Panc1 (cell line): ENCODE results near the gene ASTN2. TPM values are rescaled to one million over a fixed set of nuclear protein-coding genes. Genes with fewer than 3 reads are reported as not detected.

Experiments used
- ATAC-seq: fragments of 200-7000 bp; cut with Tn5 transposase; 2 replicates; pipeline ENCODE4 v1.9.1; 2020; ENCODE audit warnings: mild to moderate bottlenecking, moderate library complexity
- BruUV-seq: library from RNA; stranded (reverse); fragments of 400-500 nt; replicated peaks from 2 replicates; lab custom pipeline; 2021; lab: Mats Ljungman, UMichigan
- CTCF ChIA-PET: fragments of 300-600 bp; sonication (Branson Sonifier 250); formaldehyde crosslinking; loops from one replicate; lab custom pipeline; 2022; ENCODE audit warnings: antibody characterized with exemption; lab: Charles Lee
- POLR2A ChIA-PET: fragments of 300-600 bp; sonication (Branson Sonifier 250); formaldehyde crosslinking; loops from one replicate; lab custom pipeline; 2022; ENCODE audit warnings: antibody characterized with exemption; lab: Charles Lee
- DNase-seq: peaks from one replicate; pipeline ENCODE4 v3.0.0-alpha.2; 2010; ENCODE audit warnings: low read depth, low spot score
- H3K27ac ChIP-seq: 2 replicates; pipeline ENCODE4 v1.5.1; 2011; ENCODE audit warnings: mild to moderate bottlenecking, low read length, inconsistent platforms
- H3K27me3 ChIP-seq: fragments of 200-500 bp; sonication (Bioruptor generic); 2 replicates; pipeline ENCODE4 v1.6.0; 2014; ENCODE audit warnings: low read length, inconsistent platforms; ENCODE audit not compliant: control insufficient read depth, insufficient read depth
- H3K36me3 ChIP-seq: fragments of 200-500 bp; sonication (Bioruptor generic); 2 replicates; pipeline ENCODE4 v1.5.1; 2014; ENCODE audit warnings: inconsistent platforms, mild to moderate bottlenecking, low read length, moderate library complexity; ENCODE audit not compliant: control insufficient read depth, insufficient read depth
- H3K4me1 ChIP-seq: 2 replicates; pipeline ENCODE4 v1.5.1; 2011; ENCODE audit warnings: inconsistent platforms, mild to moderate bottlenecking, low read length, moderate library complexity; ENCODE audit not compliant: control insufficient read depth, insufficient read depth
- H3K4me3 ChIP-seq, 2 experiments: 2 replicates each; pipeline ENCODE4 v1.5.1; 2011 to 2012; ENCODE audit warnings: low read depth in 2 of 2, low read length in 2 of 2, mild to moderate bottlenecking in 2 of 2, inconsistent platforms in 1 of 2, moderate library complexity in 1 of 2
- H3K9me3 ChIP-seq: fragments of 200-500 bp; sonication (Bioruptor generic); 2 replicates; pipeline ENCODE4 v1.5.1; 2014; ENCODE audit warnings: low read depth, mild to moderate bottlenecking, inconsistent platforms, low read length, moderate library complexity; ENCODE audit not compliant: control insufficient read depth, insufficient read depth
- CTCF ChIP-seq: fragments of 450-650 bp; IDR thresholded peaks from 2 replicates; pipeline ENCODE4 v1.5.1; 2017; ENCODE audit warnings: mild to moderate bottlenecking
- POLR2AphosphoS5 ChIP-seq: IDR thresholded peaks from 2 replicates; pipeline ENCODE4 v1.6.1; 2012; ENCODE audit warnings: mild to moderate bottlenecking, low read depth, low read length, moderate library complexity
- SIN3A ChIP-seq: IDR thresholded peaks from 2 replicates; pipeline ENCODE4 v1.6.1; 2012; ENCODE audit warnings: low read depth, mild to moderate bottlenecking, low read length, moderate library complexity, borderline replicate concordance; ENCODE audit not compliant: insufficient read depth
- TCF7L2 ChIP-seq: IDR thresholded peaks from 2 replicates; pipeline ENCODE4 v1.6.1; 2011; ENCODE audit warnings: mild to moderate bottlenecking, low read depth, low read length, inconsistent platforms
- in situ Hi-C: cut with HindIII; loops from 2 replicates; pipeline ENCODE4 v1.10.0; 2016; ENCODE audit warnings: low sequenced_read_pairs, low pct_unique_long_range_greater_than_20kb
- intact Hi-C: fragments of 100-400 bp; cut with micrococcal nuclease; formaldehyde crosslinking; loops from one replicate; pipeline ENCODE4 v1.10.0; 2022; ENCODE audit not compliant: unreplicated experiment
- total RNA-seq: library from RNA; stranded (reverse); gene quantifications from one replicate; pipeline ENCODE4 v1.2.1, GENCODE V29; 2021; ENCODE audit not compliant: unreplicated experiment
- TF ChIP-seq, protein P1 (sequence below), 2 experiments: IDR thresholded peaks; 2 replicates each; pipeline ENCODE4 v1.6.1; 2011 to 2012; ENCODE audit warnings: low read depth in 2 of 2, control low read depth in 1 of 2, low read length in 1 of 2, mild to moderate bottlenecking in 1 of 2, moderate library complexity in 1 of 2; ENCODE audit not compliant: insufficient read depth in 1 of 2

ASTN2 gene
- total RNA-seq, 1 experiment from 2014 or later, result 3.9 TPM

DNA sequence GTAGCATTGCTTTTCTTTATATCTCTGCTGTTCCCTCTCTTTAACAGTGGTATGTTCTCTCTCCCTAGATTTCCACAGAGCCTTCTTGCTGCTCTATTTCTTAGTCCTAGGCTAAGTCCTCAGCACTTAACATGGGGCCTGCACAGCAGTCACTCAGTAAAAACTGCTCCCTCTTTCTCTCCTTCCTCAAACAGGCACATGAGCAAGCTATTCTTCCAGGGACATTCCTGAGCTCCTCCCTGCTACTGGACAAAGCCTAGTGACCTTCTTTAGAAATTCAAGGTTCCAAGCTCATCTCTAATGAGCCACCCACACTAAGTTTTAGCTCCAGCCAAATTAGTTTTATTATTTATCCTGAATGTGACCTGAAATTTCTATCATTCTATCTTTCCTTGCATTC lies 688.3 kb downstream of the ASTN2 start:
- CTCF ChIA-PET, result interaction anchor here (0.7 kb wide), 1 partner anchor 8 kb away, joined by 4 read pairs; no protein-coding TSS in a partner anchor

GRCh38 chr9:116724123-116724522 lies 690.7 kb downstream of the ASTN2 start:
- Histone ChIP-seq H3K4me3 (no peak overlapping the region), H3K27me3 (no peaks in the 10 kb centered on the region), H3K4me1 (no peaks in the 10 kb centered on the region), H3K27ac (no peak overlapping the region), H3K36me3 (no peaks in the 10 kb centered on the region), H3K9me3 (no peaks in the 10 kb centered on the region)
- ChIA-PET POLR2A (no interaction called here), CTCF (no interaction called here)
- intact Hi-C loops, result no loop called here
- no peak for DNase-seq
- TF ChIP-seq POLR2AphosphoS5 (no peak), SIN3A (no peak), TCF7L2 (no peak), CTCF (no peak)
- TF ChIP-seq, protein P1, sequence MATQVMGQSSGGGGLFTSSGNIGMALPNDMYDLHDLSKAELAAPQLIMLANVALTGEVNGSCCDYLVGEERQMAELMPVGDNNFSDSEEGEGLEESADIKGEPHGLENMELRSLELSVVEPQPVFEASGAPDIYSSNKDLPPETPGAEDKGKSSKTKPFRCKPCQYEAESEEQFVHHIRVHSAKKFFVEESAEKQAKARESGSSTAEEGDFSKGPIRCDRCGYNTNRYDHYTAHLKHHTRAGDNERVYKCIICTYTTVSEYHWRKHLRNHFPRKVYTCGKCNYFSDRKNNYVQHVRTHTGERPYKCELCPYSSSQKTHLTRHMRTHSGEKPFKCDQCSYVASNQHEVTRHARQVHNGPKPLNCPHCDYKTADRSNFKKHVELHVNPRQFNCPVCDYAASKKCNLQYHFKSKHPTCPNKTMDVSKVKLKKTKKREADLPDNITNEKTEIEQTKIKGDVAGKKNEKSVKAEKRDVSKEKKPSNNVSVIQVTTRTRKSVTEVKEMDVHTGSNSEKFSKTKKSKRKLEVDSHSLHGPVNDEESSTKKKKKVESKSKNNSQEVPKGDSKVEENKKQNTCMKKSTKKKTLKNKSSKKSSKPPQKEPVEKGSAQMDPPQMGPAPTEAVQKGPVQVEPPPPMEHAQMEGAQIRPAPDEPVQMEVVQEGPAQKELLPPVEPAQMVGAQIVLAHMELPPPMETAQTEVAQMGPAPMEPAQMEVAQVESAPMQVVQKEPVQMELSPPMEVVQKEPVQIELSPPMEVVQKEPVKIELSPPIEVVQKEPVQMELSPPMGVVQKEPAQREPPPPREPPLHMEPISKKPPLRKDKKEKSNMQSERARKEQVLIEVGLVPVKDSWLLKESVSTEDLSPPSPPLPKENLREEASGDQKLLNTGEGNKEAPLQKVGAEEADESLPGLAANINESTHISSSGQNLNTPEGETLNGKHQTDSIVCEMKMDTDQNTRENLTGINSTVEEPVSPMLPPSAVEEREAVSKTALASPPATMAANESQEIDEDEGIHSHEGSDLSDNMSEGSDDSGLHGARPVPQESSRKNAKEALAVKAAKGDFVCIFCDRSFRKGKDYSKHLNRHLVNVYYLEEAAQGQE (IDR thresholded peaks at IDR 0.05; ENCODE audit: insufficient read depth in 1 of 2, low read depth in 2 of 2, low read length in 1 of 2), result no peak
- in situ Hi-C loops, result no loop called here
- no TSS peak for BruUV-seq
- ATAC-seq, result no peak

More for the DNA sequence above, 688.3 kb downstream of the ASTN2 start:
- TF ChIP-seq CTCF (no peak), SIN3A (no peak), POLR2AphosphoS5 (no peak), TCF7L2 (no peak)
- TF ChIP-seq, protein P1 (IDR thresholded peaks at IDR 0.05; ENCODE audit: insufficient read depth in 1 of 2, low read depth in 2 of 2, low read length in 1 of 2), result no peak
- no peak overlapping the region for H3K4me3 ChIP-seq
- no TSS peak for BruUV-seq
- in situ Hi-C loops (no loop called here), intact Hi-C loops (no loop called here)
- POLR2A ChIA-PET, result no interaction called here
- H3K9me3 ChIP-seq, result no peaks in the 10 kb centered on the region
- ATAC-seq, result no peak
- no peaks in the 10 kb centered on the region for H3K27me3 ChIP-seq
- no peaks in the 10 kb centered on the region for H3K36me3 ChIP-seq
- DNase-seq, result no peak
- no peak overlapping the region for H3K27ac ChIP-seq
- no peaks in the 10 kb centered on the region for H3K4me1 ChIP-seq
